PC-9 (cell line): ENCODE data around the gene TBCD.
A peak's percentile ranks its signal among the peaks of the same experiment; 100 is the strongest.
"Not testable (repeated sequence)": the region's sequence is repeated elsewhere in the genome, so short reads cannot be mapped to it uniquely, and the experiment has no call there.

Experiments
- EZH2 ChIP-seq: fragments of 200-600 bp; sonication (generic); IDR thresholded peaks from 2 replicates; pipeline ENCODE4 v1.8.0; 2017; ENCODE audit warnings: antibody characterized with exemption, low read depth
- TF ChIP-seq, protein P1 (sequence below): fragments of 200-600 bp; sonication (generic); conservative IDR thresholded peaks from 2 replicates; pipeline ENCODE4 v1.6.1; 2017; ENCODE audit warnings: mixed run types, antibody characterized with exemption, mild to moderate bottlenecking, moderate library complexity

GRCh38 chr17:82777778-82778375 lies 26.0 kb downstream of the TBCD start:
- TF ChIP-seq, protein P1, sequence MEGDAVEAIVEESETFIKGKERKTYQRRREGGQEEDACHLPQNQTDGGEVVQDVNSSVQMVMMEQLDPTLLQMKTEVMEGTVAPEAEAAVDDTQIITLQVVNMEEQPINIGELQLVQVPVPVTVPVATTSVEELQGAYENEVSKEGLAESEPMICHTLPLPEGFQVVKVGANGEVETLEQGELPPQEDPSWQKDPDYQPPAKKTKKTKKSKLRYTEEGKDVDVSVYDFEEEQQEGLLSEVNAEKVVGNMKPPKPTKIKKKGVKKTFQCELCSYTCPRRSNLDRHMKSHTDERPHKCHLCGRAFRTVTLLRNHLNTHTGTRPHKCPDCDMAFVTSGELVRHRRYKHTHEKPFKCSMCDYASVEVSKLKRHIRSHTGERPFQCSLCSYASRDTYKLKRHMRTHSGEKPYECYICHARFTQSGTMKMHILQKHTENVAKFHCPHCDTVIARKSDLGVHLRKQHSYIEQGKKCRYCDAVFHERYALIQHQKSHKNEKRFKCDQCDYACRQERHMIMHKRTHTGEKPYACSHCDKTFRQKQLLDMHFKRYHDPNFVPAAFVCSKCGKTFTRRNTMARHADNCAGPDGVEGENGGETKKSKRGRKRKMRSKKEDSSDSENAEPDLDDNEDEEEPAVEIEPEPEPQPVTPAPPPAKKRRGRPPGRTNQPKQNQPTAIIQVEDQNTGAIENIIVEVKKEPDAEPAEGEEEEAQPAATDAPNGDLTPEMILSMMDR, result 0 out of 2 replicates have a peak, but pooled peaks have one; percentile 19
- not testable (repeated sequence) for TF ChIP-seq EZH2
